DMS53 treated with DMSO at 0.1 percent for 48 hours (cell line): ENCODE data around the gene SLC29A2.
"Not testable (repeated sequence)": the region's sequence is repeated elsewhere in the genome, so short reads cannot be mapped to it uniquely, and the experiment has no call there.

ENCODE experiments used
- DNase-seq: peaks from one replicate; lab custom pipeline; 2025; ENCODE audit not compliant: unreplicated experiment; lab: John Stamatoyannopoulos, UW

Gene SLC29A2

DNA sequence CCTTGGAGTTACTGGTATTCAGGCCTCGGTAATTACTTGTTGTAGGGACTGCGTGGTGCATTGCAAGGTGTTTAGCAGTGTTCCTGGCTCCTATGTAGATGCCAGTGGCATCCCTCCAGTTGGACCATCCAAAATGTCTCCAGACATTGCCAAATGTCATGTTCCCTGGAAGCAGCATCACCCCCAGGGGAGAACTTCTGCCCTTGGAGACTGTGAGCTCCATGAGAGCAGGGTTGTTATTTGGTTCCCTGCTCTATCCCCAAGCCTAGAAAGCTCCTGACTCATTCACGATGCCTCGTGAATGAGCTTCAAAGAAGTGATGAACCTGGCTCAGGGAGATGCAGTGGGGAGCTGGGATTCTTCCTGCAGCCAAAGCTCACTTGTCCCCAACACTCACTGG is 50.0 kb downstream of the SLC29A2 start:
- DNase-seq: no peak

DNA sequence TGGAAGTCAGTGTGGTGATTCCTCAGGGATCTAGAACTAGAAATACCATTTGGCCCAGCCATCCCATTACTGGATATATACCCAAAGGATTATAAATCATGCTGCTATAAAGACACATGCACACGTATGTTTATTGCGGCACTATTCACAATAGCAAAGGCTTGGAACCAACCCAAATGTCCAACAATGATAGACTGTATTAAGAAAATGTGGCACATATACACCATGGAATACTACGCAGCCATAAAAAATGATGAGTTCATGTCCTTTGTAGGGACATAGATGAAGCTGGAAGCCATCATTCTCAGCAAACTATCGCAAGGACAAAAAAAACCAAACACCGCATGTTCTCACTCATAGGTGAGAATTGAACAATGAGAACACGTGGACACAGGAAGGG is 50.8 kb downstream of the SLC29A2 start:
- not testable (repeated sequence) for DNase-seq

GRCh38 chr11:66320289-66320688 is 51.3 kb downstream of the SLC29A2 start:
- DNase-seq: not testable (repeated sequence)

- no peak for DNase-seq
Observed at GRCh38 chr11:66318600-66318970, 53.0 kb downstream of the SLC29A2 start.

DNA sequence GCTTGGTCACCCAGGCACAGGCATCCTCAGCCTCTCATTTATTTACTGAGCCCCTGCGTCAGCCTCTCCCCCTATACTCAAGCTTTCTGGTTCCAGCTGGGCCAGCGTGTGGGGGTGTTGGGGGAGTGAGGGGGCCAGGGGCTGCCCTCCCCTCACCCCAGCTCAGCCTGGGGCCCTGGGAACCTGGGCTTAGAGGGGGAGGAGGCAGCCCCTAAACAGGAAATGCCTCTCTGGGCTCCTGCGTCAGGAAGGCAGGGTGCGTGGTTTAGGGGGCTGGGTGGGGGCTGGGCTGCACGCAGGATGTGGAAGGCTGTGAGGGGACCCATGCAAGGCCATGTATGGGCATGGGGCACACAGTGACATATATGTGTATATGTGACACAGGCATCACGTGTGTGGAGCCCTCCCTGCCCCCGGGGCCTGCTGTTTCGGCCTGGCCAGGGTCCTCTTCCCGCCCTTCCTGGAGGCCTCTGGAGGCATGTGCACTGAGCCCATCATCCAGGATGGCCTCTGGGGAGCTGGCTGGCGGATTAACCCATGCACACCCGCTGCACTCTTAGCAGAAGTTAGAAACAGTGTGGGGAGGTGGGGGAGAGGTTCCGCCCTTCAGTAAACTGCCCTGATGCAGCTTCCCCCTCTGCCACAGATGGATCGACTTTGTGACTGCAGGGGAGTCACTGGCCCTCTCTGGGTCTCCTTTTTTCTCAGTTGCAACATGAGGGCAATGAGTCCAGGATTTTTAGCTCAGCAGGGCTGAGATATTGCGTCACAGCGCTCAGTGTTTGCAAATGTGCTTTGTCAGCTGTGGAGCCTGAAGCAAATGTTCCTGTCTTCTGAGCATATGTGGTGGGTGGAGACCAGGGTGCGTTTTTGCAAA is 53.6 kb downstream of the SLC29A2 start:
- DNase-seq: no peak

DNA sequence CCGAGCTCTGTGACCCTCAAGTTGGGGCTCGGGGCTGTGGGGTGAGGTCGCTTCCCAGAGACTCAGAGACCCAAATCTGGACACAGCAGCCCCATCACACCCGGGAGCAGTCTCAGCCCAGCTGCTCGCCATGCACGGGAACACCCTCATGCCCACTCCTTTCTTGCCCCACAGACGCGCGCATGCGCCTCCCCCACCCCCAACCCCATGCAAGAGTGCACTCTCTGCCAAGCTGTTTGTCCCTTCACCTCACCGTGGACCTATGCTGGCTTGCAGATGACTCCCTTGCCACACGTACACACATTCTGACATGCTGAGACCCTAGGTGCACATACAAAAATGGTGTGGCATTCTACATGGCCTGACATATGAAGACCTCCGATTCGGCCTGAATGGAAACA is 54.2 kb downstream of the SLC29A2 start:
- DNase-seq: no peak

GRCh38 chr11:66316849-66317251 is 54.7 kb downstream of the SLC29A2 start, which contains the start of gene CD248:
CD248 (minus strand) TSS chr11:66317044; CDS start chr11:66317027, 17 bp downstream.
- DNase-seq: no peak

- DNase-seq: peak; percentile 52
Observed at GRCh38 chr11:66315921-66316811, 55.4 kb downstream of the SLC29A2 start.

DNA sequence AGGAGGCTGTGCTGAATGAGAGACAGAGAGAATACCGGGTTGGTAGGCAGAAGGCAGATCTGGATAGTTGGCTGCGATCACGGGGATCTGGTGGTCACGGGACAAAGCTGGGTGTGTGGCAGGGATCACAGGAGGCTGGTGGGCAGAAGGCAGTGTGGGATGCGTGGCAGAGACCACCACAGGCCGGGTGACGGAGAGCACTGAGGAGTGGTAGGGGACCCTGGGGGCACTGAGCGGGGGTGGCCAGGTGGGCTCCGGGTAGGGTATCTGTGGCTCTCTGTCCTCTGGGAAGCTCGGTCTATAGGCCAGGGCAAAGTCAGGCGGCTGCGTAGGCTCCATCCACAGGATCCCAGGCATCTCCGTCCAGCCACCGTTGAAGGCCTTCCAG is 56.1 kb downstream of the SLC29A2 start:
- no peak for DNase-seq

DNA sequence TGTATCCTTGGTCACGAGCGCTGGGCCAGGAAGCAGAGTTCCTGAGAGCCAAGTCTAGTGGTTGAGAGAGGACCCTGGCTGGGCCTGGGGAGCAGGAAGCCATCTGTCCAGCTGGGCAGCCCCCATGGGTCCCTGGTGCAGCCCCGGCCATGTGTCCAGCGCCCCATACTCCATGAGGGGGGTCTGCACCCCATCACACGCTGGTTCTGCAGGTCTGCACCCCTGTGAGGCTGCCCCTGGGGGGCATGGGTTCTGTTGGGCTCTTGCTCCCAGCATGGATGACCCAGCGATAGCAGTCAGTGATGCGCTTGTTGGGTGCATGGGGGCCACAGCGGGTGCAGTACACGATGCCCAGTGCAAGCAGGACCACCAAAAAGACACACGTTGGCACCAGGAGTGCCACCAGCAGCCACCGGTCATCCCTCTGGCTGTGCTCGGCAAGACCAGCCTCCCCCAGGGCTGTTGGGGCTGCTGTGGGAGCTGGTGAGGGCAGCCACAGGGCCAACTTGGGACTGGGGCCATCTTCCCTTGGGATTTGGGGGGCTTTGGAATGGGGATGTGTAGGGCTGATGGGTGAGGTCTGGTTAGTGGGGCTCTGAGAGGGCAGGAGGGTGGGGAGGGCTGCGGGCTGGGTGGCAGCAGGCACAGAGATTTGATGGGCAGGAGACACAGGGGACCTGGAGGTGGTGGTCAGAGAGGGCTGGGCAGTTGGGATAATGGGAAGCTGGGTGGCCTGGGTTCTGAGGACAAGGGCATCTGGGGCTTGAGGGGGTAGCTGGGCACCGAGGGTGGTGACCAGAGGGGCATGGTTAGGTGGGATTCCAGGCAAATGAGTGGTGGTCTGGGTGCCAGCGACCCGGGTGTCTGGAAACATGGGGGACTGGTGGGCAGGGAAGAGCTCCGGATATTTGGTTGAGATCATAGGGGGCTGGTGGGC is 56.7 kb downstream of the SLC29A2 start:
- DNase-seq: no peak

DNA sequence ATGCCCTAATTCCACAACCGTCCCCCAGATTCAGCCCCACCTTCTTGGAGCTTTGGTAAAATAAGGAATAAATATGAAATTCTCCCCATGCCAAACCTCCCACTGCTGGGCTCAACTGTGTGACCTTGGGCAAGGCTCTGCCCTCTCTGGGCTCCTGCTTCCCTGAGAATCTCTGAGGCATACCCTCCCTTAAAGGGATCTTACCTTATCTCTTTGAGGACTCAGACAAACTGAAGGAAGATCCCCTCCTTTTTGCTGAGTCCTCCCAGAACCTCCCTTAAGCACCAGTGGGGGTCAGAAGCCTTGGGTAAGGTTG is 57.4 kb downstream of the SLC29A2 start:
- no peak for DNase-seq

GRCh38 chr11:66313321-66314185 is 58.0 kb downstream of the SLC29A2 start:
- no peak for DNase-seq

GRCh38 chr11:66312549-66313320 is 58.8 kb downstream of the SLC29A2 start:
- DNase-seq: peak; percentile 99
